ENCODE measurements around the gene CASP8.
"Not testable (repeated sequence)": the region's sequence is repeated elsewhere in the genome, so short reads cannot be mapped to it uniquely, and the experiment has no call there.

The CASP8 gene

DNA sequence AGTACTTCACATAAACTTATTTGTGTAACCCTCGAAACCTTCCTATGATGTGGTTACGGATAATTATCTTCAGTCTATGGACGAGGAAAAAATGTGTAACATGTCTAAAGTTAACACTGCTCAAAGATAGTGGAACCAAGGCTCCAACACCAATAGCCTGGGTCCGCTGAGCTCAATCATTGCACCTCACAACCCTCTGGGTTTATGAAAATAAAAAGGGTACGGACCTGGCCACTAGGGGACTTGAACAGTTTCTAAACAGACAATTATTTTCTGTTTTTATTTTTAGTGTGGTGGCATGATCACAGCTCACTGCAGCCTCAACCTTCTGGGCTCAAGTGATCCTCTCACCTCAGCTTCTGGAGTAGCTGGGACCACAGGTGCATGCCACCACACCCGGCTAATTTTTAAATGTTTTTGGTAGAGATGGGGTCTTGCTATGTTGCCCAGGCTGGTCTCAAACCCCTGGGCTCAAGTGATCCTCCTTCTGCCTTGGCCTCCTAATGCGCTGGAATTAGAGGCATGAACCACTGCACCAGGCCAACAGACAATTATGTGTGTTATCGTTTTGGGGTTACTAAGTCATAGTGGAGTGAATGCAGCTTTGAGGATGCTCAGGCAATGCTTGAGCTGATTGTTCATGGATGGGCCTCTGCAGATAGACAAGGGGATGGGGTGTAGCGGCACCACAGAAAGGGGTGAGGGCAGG lies 10.1 kb downstream of the CASP8 start:
- no peak for DNase-seq (ENCODE audit: low spot score)

DNA sequence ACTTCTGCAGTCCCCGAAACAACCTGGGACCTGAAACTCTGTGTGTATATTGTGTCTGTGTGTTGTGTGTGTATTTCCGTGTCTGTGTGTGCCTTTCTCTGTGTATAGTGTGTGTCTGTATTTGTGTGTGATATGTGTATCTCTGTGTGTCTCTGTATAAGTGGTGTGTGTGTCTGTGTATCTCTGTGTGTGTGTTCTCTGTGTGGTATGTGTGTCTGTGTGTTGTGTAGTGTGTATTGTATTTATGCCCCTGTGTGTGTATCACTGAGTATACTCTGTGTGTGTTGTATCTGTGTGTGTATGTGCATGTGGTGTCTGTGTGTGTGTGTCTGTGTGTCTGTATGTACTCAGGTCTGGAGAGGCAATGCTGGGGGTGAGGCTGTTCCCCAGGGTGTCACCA lies 11.6 kb downstream of the CASP8 start:
- DNase-seq (ENCODE audit: low spot score), result no peak

GRCh38 chr2:201273330-201273983 lies 13.1 kb downstream of the CASP8 start:
- DNase-seq (ENCODE audit: low spot score), result no peak

GRCh38 chr2:201275069-201275468 lies 14.7 kb downstream of the CASP8 start:
- no peak for DNase-seq (ENCODE audit: low spot score)

GRCh38 chr2:201275990-201276389 lies 15.7 kb downstream of the CASP8 start:
- no peak for DNase-seq (ENCODE audit: low spot score)

GRCh38 chr2:201276511-201276910 lies 16.2 kb downstream of the CASP8 start:
- DNase-seq (ENCODE audit: low spot score), result no peak

- no peak for DNase-seq (ENCODE audit: low spot score)
Measured at GRCh38 chr2:201279079-201279478, 18.7 kb downstream of the CASP8 start.

GRCh38 chr2:201280191-201281040 lies 20.1 kb downstream of the CASP8 start:
- DNase-seq (ENCODE audit: low spot score), result no peak

GRCh38 chr2:201285499-201285898 lies 25.2 kb downstream of the CASP8 start:
- DNase-seq (ENCODE audit: low spot score), result no peak

DNA sequence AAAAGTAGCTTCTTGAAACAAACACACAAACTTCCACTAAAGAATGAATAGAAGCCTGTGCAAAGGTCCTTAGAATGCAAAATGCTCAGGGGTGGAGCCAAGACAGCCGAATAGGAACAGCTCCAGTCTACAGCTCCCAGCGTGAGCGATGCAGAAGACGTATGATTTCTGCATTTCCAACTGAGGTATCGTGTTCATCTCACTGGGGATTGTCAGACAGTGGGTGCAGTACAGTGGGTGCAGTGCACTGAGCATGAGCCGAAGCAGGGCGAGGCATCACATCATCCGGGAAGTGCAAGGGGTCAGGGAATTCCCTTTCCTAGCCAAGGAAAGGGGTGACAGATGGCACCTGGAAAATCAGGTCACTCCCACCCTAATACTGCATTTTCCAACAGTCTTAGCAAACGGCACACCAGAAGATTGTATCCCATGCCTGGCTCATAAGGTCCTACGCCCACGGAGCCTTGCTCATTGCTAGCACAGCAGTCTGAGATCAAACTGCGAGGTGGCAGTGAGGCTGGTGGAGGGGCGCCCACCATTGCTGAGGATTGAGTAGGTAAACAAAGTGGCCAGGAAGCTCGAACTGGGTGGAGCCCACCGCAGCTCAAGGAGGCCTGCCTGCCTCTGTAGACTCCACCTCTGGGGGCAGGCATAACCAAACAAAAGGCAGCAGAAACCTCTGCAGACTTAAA lies 30.3 kb downstream of the CASP8 start:
- DNase-seq (ENCODE audit: low spot score), result not testable (repeated sequence)

- peak; percentile 34 for DNase-seq (ENCODE audit: low spot score)
Measured at GRCh38 chr2:201298462-201299052, 38.2 kb downstream of the CASP8 start.

DNA sequence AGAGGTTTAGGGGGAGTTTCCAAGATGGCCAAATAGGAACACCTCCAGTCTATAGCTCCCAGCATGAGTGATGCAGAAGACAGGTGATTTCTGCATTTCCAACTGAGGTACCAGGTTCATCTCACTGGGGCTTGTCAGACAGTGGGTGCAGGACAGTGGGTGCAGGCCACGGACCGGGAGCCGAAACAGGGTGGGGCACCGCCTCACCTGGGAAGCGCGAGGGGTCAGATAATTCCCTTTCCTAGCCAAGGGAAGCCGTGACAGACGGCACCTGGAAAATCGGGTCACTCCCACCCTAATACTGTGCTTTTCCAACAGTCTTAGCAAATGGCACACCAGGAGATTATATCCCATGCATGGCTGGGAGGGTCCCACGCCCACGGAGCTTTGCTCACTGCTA lies 39.6 kb downstream of the CASP8 start:
- not testable (repeated sequence) for DNase-seq (ENCODE audit: low spot score)

DNA sequence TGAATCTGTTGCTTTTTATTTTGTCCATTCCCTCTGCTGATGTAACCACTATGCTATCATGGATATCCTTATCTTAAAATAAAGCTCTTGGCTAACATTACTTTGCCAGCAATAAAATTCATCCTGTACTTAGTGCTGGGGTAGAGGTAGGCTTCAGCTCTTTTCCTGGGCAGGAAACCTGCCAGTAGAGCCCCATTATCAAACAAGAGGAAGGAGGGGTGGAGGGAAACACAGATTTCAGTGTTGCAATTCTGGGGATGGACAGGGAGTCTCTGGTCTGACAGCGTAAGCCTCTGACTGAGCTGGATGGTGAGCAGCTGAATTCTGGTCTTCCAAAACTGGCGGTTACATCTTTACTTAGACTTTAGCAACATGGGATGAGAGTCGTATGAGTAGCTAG lies 47.5 kb downstream of the CASP8 start:
- DNase-seq (ENCODE audit: low spot score), result no peak

GRCh38 chr2:201308914-201309313 lies 48.6 kb downstream of the CASP8 start:
- no peak for DNase-seq (ENCODE audit: low spot score)

GRCh38 chr2:201313362-201313761 lies 53.0 kb downstream of the CASP8 start:
- no peak for DNase-seq (ENCODE audit: low spot score)

DNA sequence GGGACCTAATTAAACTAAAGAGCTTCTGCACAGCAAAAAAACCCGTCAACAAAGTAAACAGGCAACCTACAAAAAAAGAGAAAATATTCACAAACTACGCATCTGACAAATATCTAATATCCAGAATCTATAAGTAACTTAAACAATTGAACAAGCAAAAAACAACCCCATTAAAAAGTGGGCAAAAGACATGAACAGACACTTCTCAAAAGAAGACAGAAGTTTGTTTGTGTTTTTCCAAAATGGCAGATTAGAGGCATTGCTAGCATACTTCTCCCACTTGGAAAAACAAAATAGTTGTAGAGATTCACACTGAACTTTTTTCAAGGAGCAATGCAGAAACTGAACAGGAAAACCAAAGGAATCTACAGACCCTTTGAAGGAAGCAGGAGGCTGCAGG lies 59.2 kb downstream of the CASP8 start:
- no peak for DNase-seq (ENCODE audit: low spot score)

DNA sequence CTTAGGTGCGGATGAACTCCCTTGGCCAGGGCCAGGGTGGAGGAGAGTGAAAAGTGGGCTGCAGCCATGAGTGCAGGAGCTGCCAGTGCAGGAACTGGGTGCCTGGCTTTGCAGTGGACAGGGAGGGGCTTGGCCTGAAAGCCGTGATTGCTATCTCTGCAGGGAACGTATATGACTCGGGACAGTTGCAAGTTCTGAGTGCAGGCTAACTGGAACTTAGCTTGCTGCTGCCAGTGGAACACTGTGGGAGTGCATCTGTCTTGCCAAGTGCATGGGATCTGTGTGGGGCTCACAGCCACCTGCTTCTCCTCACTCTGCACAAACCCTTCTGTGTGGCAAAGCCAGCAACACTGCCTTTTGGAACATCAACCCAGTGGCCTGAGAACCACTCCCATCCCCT lies 59.9 kb downstream of the CASP8 start:
- no peak for DNase-seq (ENCODE audit: low spot score)

DNA sequence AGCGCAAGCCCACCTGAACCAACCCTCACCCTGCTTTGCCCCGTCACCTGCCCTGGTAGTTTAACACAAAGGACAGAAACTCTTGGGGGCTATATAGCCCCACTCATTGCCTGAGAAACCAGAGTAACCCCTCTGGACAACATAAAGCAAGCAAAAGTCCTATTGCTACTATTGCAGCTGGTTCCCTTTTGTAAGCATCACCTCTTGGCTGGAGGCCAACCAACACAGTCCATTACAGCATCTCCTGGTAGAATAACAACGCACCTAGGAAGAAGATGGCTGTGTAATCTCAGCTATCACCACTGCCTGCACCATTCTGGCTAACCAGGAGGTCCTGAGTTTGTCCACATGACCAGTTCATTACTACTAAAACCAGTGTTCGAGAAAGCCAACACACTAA lies 60.4 kb downstream of the CASP8 start:
- no peak for DNase-seq (ENCODE audit: low spot score)

- DNase-seq (ENCODE audit: low spot score), result no peak
Measured at GRCh38 chr2:201322772-201323171, 62.4 kb downstream of the CASP8 start.

GRCh38 chr2:201327678-201328077 lies 67.3 kb downstream of the CASP8 start:
- no peak for DNase-seq (ENCODE audit: low spot score)

GRCh38 chr2:201329409-201329808 lies 69.1 kb downstream of the CASP8 start:
- DNase-seq (ENCODE audit: low spot score), result no peak

All from AG08396 (cell line).